ENCODE data around the gene SRBD1. TPM values are rescaled to one million over a fixed set of nuclear protein-coding genes. Genes with fewer than 3 reads are reported as not detected.

The SRBD1 gene
- total RNA-seq, 1 experiment from 2014 or later, result 17.3 TPM

DNA sequence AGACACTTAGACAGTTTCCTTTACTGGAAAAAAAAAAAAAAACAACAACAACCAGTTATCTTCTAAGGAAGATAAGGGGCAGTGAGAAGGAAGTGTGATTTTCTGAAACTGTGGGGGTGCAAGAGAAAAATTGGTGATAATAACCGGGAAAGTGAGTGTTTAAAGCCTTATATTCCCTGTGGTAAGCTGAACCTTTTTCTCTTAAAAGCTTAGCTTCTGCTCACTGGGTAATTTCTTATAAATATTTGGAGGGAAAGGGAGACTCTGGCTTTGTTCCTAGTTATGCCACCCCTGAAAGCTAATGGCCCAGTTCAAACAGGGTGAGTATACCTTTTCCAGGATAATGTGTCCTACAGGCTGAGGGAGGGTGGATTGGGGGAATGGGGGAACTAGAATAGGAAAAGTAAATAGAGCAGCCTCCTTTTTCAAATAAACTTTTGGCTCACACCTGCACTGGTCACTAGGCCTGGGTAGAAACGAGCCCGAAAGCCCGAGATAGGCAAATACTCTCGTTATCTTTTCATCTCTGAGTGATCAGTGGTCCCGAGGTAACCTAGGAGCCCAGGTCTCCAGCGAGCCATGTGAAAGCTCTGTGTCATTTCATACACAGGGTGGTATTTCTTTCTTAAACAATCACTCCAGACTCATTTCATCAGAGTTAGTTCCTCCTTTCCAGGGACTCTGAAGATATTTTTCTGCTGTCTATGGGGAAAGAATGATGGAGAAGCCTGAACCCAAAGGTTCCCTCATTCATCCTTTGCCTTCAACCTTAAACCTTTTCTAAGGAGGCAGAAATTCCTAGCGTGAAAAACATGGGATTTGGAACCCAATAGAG, 15.5 kb upstream of the SRBD1 start:
- intact Hi-C loops (cut with micrococcal nuclease), result no loop called here
- H3K36me3 Mint-ChIP-seq (ENCODE audit: insufficient read depth, unreplicated experiment), result peaks cover 5% of the 10 kb centered on the region
- H3K4me1 Mint-ChIP-seq (ENCODE audit: insufficient read depth, unreplicated experiment), result no peaks in the 10 kb centered on the region
- BruUV-seq (replicated peaks), result no TSS peak
- CTCF ChIA-PET, result interaction anchor here (0.5 to 1.5 kb wide), 3 partner anchors 13 to 1413 kb away, joined by 3 read pairs; no protein-coding TSS in a partner anchor
- H3K9me3 Mint-ChIP-seq (ENCODE audit: unreplicated experiment), result no peaks in the 10 kb centered on the region
- TF ChIP-seq CTCF (IDR thresholded peaks at IDR 0.05; ENCODE audit: unreplicated experiment), result no peak
- no peak for DNase-seq (ENCODE audit: unreplicated experiment)
- H3K4me3 Mint-ChIP-seq (ENCODE audit: unreplicated experiment), result no peak overlapping the region
- H3K27me3 Mint-ChIP-seq (ENCODE audit: insufficient read depth, unreplicated experiment), result no peaks in the 10 kb centered on the region
- no peak overlapping the region for H3K27ac Mint-ChIP-seq (ENCODE audit: low read depth, unreplicated experiment)
- POLR2A ChIA-PET, result interaction anchor here (0.6 to 1.1 kb wide), 2 partner anchors 9 to 18 kb away, joined by 3 to 4 read pairs; no protein-coding TSS in a partner anchor

DNA sequence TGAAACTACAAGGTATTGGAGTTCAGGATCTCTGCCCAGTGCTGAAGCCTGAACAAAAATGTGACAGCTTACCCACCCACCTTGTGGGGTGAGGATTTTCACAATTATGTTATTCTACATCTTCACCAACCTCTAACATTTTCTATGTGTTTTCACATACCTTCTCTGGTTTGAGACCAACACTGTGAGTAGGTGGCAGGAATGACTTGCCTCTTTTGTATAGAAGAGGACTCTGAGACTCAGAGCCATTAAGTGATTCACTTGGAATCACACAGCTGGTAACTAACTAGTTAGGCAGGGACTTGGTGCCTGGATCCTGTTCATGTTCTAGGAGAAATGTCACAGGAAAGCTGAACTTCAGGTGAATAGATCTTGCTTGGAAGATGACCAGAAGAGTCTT, 14.8 kb upstream of the SRBD1 start:
- no peaks in the 10 kb centered on the region for H3K9me3 Mint-ChIP-seq (ENCODE audit: unreplicated experiment)
- no peak for DNase-seq (ENCODE audit: unreplicated experiment)
- no peaks in the 10 kb centered on the region for H3K27me3 Mint-ChIP-seq (ENCODE audit: insufficient read depth, unreplicated experiment)
- ChIA-PET POLR2A (interaction anchor here (1.1 kb wide), 1 partner anchor 8 kb away, joined by 4 read pairs; no protein-coding TSS in a partner anchor), CTCF (interaction anchor here (1.5 kb wide), 1 partner anchor 12 kb away, joined by 3 read pairs; no protein-coding TSS in a partner anchor)
- no TSS peak for BruUV-seq (replicated peaks)
- no peak overlapping the region for H3K4me3 Mint-ChIP-seq (ENCODE audit: unreplicated experiment)
- no peak for TF ChIP-seq CTCF (IDR thresholded peaks at IDR 0.05; ENCODE audit: unreplicated experiment)
- no peak overlapping the region for H3K27ac Mint-ChIP-seq (ENCODE audit: low read depth, unreplicated experiment)
- intact Hi-C loops (cut with micrococcal nuclease), result no loop called here
- H3K36me3 Mint-ChIP-seq (ENCODE audit: insufficient read depth, unreplicated experiment), result no peaks in the 10 kb centered on the region
- H3K4me1 Mint-ChIP-seq (ENCODE audit: insufficient read depth, unreplicated experiment), result no peaks in the 10 kb centered on the region

DNA sequence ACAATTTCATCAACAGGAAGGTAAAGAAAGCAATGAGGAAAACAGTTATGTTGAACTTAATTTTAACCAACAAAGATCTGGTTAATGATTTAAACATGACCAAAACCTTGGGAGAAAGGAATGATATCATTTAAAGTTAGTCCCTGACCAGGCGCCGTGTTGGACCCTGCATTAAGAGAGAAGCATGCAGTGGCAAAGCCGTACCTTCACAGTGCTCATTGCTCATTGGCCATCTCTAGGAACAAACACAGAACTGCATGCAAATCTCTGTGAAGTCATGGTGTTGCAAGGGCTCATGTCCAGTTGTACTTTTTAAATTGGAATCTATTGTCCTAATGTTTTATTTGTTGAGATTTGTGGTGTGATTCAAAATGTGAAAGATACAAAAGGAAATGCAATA, 12.0 kb upstream of the SRBD1 start:
- POLR2A ChIA-PET, result no interaction called here
- no TSS peak for BruUV-seq (replicated peaks)
- TF ChIP-seq CTCF (IDR thresholded peaks at IDR 0.05; ENCODE audit: unreplicated experiment), result no peak
- CTCF ChIA-PET, result interaction anchor here (0.5 to 0.8 kb wide), 2 partner anchors 160 to 407 kb away, joined by 3 to 4 read pairs; no protein-coding TSS in a partner anchor
- DNase-seq (ENCODE audit: unreplicated experiment), result no peak
- no peaks in the 10 kb centered on the region for H3K36me3 Mint-ChIP-seq (ENCODE audit: insufficient read depth, unreplicated experiment)
- no peaks in the 10 kb centered on the region for H3K9me3 Mint-ChIP-seq (ENCODE audit: unreplicated experiment)
- no peaks in the 10 kb centered on the region for H3K4me1 Mint-ChIP-seq (ENCODE audit: insufficient read depth, unreplicated experiment)
- no peaks in the 10 kb centered on the region for H3K27me3 Mint-ChIP-seq (ENCODE audit: insufficient read depth, unreplicated experiment)
- intact Hi-C loops (cut with micrococcal nuclease), result no loop called here
- no peak overlapping the region for H3K27ac Mint-ChIP-seq (ENCODE audit: low read depth, unreplicated experiment)
- no peak overlapping the region for H3K4me3 Mint-ChIP-seq (ENCODE audit: unreplicated experiment)

- Mint-ChIP-seq H3K27me3 (ENCODE audit: insufficient read depth, unreplicated experiment) (no peaks in the 10 kb centered on the region), H3K9me3 (ENCODE audit: unreplicated experiment) (no peaks in the 10 kb centered on the region), H3K36me3 (ENCODE audit: insufficient read depth, unreplicated experiment) (no peaks in the 10 kb centered on the region), H3K27ac (ENCODE audit: low read depth, unreplicated experiment) (no peak overlapping the region), H3K4me3 (ENCODE audit: unreplicated experiment) (no peak overlapping the region), H3K4me1 (ENCODE audit: insufficient read depth, unreplicated experiment) (no peaks in the 10 kb centered on the region)
- intact Hi-C loops (cut with micrococcal nuclease), result no loop called here
- DNase-seq (ENCODE audit: unreplicated experiment), result no peak
- BruUV-seq (replicated peaks), result no TSS peak
- no peak for TF ChIP-seq CTCF (IDR thresholded peaks at IDR 0.05; ENCODE audit: unreplicated experiment)
- ChIA-PET CTCF (no interaction called here), POLR2A (no interaction called here)
Observed at GRCh38 chr2:45622336-45623075, 11.4 kb upstream of the SRBD1 start.

Measured in MCF 10A (cell line).